Ovary (tissue), 3 donors: ENCODE results near the gene MGAT5.

ENCODE experiments used
- EP300 ChIP-seq: sonication (generic); formaldehyde crosslinking; IDR thresholded peaks from one replicate; pipeline ENCODE4 v1.6.1; 2017; ENCODE audit warnings: antibody characterized with exemption
- POLR2A ChIP-seq: fragments of 450-650 bp; IDR thresholded peaks from one replicate; pipeline ENCODE4 v1.6.1; 2017; ENCODE audit warnings: antibody characterized with exemption, mild to moderate bottlenecking, moderate library complexity
- TF ChIP-seq, protein P1 (sequence below), 3 donors: fragments of 450-650 bp in 2 of 3; fragments of 200-600 bp in 1 of 3; IDR thresholded peaks; one replicate each; pipeline versions ENCODE4 v1.5.1 to v1.8.0; 2016 to 2022; ENCODE audit warnings: antibody characterized with exemption in 3 of 3, mild to moderate bottlenecking in 1 of 3
- donor health status: DM: no; HTN: no; CAD: no.

DNA sequence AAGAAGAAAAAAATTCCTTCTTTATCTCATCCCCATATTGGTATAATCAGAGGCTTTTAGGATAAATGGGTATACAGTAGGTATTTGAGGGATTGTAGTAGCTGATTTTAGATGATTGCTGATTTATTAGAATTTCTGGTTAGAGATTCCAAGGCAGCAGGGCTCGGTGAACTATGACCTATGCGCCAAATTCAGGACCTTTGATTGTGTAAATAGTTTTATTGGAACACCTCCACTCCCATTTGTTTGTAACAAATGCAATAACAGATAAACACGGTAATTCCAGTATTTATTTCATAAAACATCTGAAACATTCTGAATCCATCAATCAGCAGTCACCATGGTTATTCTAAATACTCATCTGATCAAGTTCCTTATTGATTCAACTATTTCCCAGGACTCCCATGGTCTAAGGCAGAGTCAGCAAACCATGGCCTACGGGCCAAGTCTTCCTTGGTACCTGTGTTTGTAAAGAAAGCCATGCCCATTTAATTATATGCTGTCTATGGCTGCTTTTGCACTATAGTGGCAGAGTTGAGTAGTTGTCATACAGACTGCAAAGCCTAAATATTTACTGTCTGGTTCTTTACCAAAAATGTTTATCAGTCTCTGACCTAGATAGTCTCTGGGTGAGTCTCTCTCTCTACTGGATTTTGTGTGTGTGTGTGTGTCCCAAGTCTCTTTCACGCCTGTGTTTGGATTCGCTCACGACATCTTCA is 4.3 kb downstream of the MGAT5 start:
- TF ChIP-seq, protein P1, sequence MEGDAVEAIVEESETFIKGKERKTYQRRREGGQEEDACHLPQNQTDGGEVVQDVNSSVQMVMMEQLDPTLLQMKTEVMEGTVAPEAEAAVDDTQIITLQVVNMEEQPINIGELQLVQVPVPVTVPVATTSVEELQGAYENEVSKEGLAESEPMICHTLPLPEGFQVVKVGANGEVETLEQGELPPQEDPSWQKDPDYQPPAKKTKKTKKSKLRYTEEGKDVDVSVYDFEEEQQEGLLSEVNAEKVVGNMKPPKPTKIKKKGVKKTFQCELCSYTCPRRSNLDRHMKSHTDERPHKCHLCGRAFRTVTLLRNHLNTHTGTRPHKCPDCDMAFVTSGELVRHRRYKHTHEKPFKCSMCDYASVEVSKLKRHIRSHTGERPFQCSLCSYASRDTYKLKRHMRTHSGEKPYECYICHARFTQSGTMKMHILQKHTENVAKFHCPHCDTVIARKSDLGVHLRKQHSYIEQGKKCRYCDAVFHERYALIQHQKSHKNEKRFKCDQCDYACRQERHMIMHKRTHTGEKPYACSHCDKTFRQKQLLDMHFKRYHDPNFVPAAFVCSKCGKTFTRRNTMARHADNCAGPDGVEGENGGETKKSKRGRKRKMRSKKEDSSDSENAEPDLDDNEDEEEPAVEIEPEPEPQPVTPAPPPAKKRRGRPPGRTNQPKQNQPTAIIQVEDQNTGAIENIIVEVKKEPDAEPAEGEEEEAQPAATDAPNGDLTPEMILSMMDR (IDR thresholded peaks at IDR 0.05) = no peak
- TF ChIP-seq POLR2A (no peak), EP300 (no peak)
